PFSK-1 (cell line): Measurements from ENCODE around the gene MYEOV.
A peak's percentile ranks its signal among the peaks of the same experiment; 100 is the strongest.

ENCODE experiments used
- FOXP2 ChIP-seq: optimal IDR thresholded peaks from 2 replicates; pipeline ENCODE3; 2011; ENCODE audit warnings: borderline replicate concordance, control low read depth, inconsistent platforms; ENCODE audit not compliant: insufficient read depth; ENCODE audit errors: extremely low read length, extremely low read depth
- POLR2AphosphoS5 ChIP-seq: IDR thresholded peaks from 2 replicates; pipeline ENCODE4 v1.6.1; 2012; ENCODE audit warnings: low read depth, mild to moderate bottlenecking, control low read depth, low read length, moderate library complexity
- REST ChIP-seq, 2 experiments: IDR thresholded peaks; 2 replicates each; pipeline versions ENCODE4 v1.6.1 to v1.8.0; 2011 to 2012; ENCODE audit warnings: low read depth in 2 of 2, low read length in 2 of 2, control low read depth in 1 of 2, inconsistent platforms in 1 of 2, mild to moderate bottlenecking in 1 of 2, moderate library complexity in 1 of 2; ENCODE audit not compliant: insufficient read depth in 1 of 2
- SIN3A ChIP-seq: IDR thresholded peaks from 2 replicates; pipeline ENCODE4 v1.6.1; 2012; ENCODE audit warnings: mild to moderate bottlenecking, low read length, moderate library complexity, borderline replicate concordance; ENCODE audit not compliant: insufficient read depth
- TAF1 ChIP-seq: IDR thresholded peaks from 2 replicates; pipeline ENCODE4 v1.6.1; 2012; ENCODE audit warnings: low read length, control low read depth, borderline replicate concordance; ENCODE audit not compliant: insufficient read depth

The MYEOV gene

DNA sequence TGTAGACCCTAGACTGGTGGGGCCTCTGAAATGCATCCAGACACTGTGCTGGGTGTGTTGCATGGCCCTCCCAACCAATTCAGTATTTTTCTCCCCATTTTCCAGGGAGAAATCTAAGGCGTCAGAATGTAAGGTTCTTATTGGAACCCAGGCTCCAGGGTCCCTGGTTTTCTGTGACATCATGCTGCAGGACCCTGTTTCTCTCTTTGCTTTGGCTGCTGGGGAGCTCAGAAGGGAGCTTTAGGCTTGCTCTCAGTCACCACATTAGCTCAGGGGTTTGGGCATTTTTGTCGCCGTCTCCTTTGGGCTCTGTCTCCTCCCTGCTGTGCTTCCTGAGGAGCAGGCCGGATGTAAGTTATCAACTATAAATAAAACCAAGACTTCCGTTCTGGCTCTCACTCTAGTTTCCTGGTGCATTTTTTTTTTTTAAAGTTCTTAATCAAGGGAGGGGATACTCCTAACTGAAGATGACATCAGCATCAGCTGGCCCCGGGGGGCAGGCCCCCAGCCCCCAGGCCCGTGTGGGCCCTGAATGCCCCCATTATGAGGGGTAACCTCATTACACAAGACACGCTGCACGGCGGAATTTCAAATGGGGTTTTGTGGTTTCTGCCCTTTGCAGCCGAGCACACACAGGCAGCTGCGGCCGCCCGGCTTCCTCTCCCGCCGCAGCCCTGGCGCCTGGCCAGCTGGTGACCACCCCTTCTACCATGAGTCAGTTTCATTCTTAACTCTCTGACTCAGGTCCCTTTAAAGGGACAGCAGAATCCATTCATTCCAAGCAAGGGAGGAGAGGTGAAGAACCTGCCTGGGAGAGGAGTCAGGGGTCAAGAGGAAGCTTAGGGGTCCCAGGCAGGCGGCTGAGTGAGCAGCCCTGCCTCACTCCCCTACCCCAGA lies 3.2 kb downstream of the MYEOV start:
- TF ChIP-seq SIN3A (peak; percentile 23; the same call in 1 of the 2 replicates), REST (IDR thresholded peaks at IDR 0.05; ENCODE audit: insufficient read depth in 1 of 2, low read depth in 2 of 2, low read length in 2 of 2) (no peak; a peak in 1 of 4 replicates), TAF1 (0 out of 2 replicates have a peak, but pooled peaks have one; percentile 16), POLR2AphosphoS5 (no peak)

- no peak; the same call in 1 of the 2 replicates for TF ChIP-seq POLR2AphosphoS5
- no peak for TF ChIP-seq TAF1
- no peak for TF ChIP-seq REST (IDR thresholded peaks at IDR 0.05; ENCODE audit: insufficient read depth in 1 of 2, low read depth in 2 of 2, low read length in 2 of 2)
- no peak for TF ChIP-seq FOXP2
- TF ChIP-seq SIN3A, result no peak
Observed at GRCh38 chr11:69297787-69298266, 3.9 kb downstream of the MYEOV start.

DNA sequence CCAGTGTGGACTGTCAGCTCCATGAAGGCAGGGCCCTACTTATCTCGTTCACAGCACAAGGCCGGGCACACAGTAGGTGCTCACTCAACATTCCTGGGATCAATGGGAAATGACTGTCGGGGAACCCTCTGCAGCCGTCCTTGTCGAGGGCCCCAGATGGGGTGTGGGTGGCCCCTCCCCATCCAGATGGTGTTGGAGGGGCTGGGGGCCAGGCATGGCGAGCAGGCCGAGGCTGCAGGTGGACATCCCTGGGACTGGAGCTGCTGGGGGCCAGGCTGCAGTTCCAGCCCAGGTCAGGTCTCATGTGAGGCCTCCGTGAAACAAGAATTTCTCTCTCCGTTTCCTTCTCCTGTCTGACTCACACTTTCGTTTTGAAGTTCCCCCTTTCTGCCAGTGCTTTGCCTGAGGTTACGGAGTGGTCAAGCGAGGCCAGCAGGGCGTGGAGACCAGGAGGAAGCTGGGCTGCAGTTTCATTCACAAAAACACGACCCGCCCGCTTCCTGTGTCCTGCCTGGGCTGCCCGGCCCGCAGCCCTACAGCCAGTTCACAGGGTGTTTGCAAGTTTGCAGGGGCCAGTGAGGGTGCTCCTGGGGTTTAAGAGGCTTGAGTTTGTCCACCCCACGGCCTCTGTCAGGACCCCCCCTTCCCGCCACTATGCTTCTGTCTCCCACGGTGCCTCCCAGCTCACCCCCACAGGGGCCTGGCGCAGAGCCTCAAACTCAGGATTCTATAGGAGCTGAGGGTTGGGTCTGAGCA lies 4.5 kb downstream of the MYEOV start:
- TF ChIP-seq POLR2AphosphoS5, result no peak; the same call in none of the 2 replicates
- no peak for TF ChIP-seq SIN3A
- TF ChIP-seq REST (IDR thresholded peaks at IDR 0.05; ENCODE audit: insufficient read depth in 1 of 2, low read depth in 2 of 2, low read length in 2 of 2), result no peak
- TF ChIP-seq FOXP2, result no peak
- no peak for TF ChIP-seq TAF1

- TF ChIP-seq REST (IDR thresholded peaks at IDR 0.05; ENCODE audit: insufficient read depth in 1 of 2, low read depth in 2 of 2, low read length in 2 of 2), result no peak
- no peak for TF ChIP-seq FOXP2
- 0 out of 2 replicates have a peak, but pooled peaks have one; percentile 51 for TF ChIP-seq SIN3A
- TF ChIP-seq TAF1, result peak; percentile 53; the same call in 1 of the 2 replicates
Observed at GRCh38 chr11:69299023-69299461, 5.1 kb downstream of the MYEOV start.
